ENCODE results near the gene AMPH. TPM values are rescaled to one million over a fixed set of nuclear protein-coding genes. Genes with fewer than 3 reads are reported as not detected.

Gene AMPH
- total and polyA plus RNA-seq, 2 of the 4 experiments (the other 2 are of a cell fraction): 3.9 to 4.8 TPM

- no peak overlapping the region for H3K56ac ChIP-seq (ENCODE audit: extremely low read depth, insufficient read depth, low read length)
- H4K20me1 ChIP-seq (ENCODE audit: insufficient read depth, low read length): no peaks in the 10 kb centered on the region
- in situ Hi-C loops (cut with MboI; ENCODE audit: low sequenced_read_pairs) (no loop called here), intact Hi-C loops (cut with micrococcal nuclease) (no loop called here), dilution Hi-C loops (cut with HindIII; ENCODE audit: low sequenced_read_pairs, unreplicated experiment) (no loop called here)
- H3K79me1 ChIP-seq (ENCODE audit: low read depth in 1 of 2, low read length in 2 of 2): no peaks in the 10 kb centered on the region
- no peak overlapping the region for H2AK9ac ChIP-seq (replicated peaks; ENCODE audit: low read depth, low read length, poor library complexity)
- no peak overlapping the region for H3K9ac ChIP-seq (ENCODE audit: low read depth, low read length)
- DNase-seq (no peak), ATAC-seq (ENCODE audit: low read depth) (no peak)
- H2BK120ac ChIP-seq (ENCODE audit: low read depth, low read length): no peak overlapping the region
- no peak overlapping the region for H4K91ac ChIP-seq (ENCODE audit: insufficient read depth, low read depth, low read length)
- H4K5ac ChIP-seq (ENCODE audit: low read depth, low read length): no peak overlapping the region
- no CpG with 5 or more reads among the region's 1 CpG for WGBS, 2 experiments (ENCODE audit: extremely low coverage in 2 of 2, insufficient read length in 1 of 2)
- no peaks in the 10 kb centered on the region for H3K9me1 ChIP-seq (ENCODE audit: insufficient read depth, low read length)
- H3K9me3 ChIP-seq (ENCODE audit: control insufficient read depth, insufficient read depth, low read length): no peaks in the 10 kb centered on the region
- H3K27me3 ChIP-seq (ENCODE audit: control insufficient read depth, insufficient read depth, low read length): no peaks in the 10 kb centered on the region
- no peak for TF ChIP-seq CTCF (conservative IDR thresholded peaks at IDR 0.05; ENCODE audit: low read depth, low read length)
- TF ChIP-seq NFE2L2 (IDR thresholded peaks at IDR 0.05; ENCODE audit: low read depth, low read length): no peak
- no peak for TF ChIP-seq MXI1 (IDR thresholded peaks at IDR 0.05; ENCODE audit: borderline replicate concordance, low read depth, low read length)
- TF ChIP-seq RAD21 (IDR thresholded peaks at IDR 0.05; ENCODE audit: low read length): no peak
- no peak for TF ChIP-seq FOS (IDR thresholded peaks at IDR 0.05; ENCODE audit: low read depth, low read length)
- no peak for TF ChIP-seq ELK1 (IDR thresholded peaks at IDR 0.05; ENCODE audit: borderline replicate concordance, low read depth, low read length)
- TF ChIP-seq RCOR1 (IDR thresholded peaks at IDR 0.05; ENCODE audit: insufficient replicate concordance, low read length): no peak
- no peak for TF ChIP-seq RFX5 (IDR thresholded peaks at IDR 0.05; ENCODE audit: low read depth, low read length)
- no peak for TF ChIP-seq USF2 (IDR thresholded peaks at IDR 0.05; ENCODE audit: low read depth, low read length)
- TF ChIP-seq CHD1 (IDR thresholded peaks at IDR 0.05; ENCODE audit: low read depth, low read length): no peak
- no peak for TF ChIP-seq MAZ (IDR thresholded peaks at IDR 0.05; ENCODE audit: borderline replicate concordance, low read depth, low read length)
- no peak for TF ChIP-seq CEBPB (IDR thresholded peaks at IDR 0.05; ENCODE audit: low read depth, low read length)
- no peak for TF ChIP-seq SMC3 (IDR thresholded peaks at IDR 0.05; ENCODE audit: low read depth, low read length)
- no peak for TF ChIP-seq MAFK (IDR thresholded peaks at IDR 0.05; ENCODE audit: low read depth, low read length)
- TF ChIP-seq BHLHE40 (IDR thresholded peaks at IDR 0.05; ENCODE audit: low read depth, low read length): no peak
- TF ChIP-seq POLR2A (IDR thresholded peaks at IDR 0.05; ENCODE audit: low read depth, low read length): no peak
- H2AFZ ChIP-seq (replicated peaks; ENCODE audit: low read length, poor library complexity): no peak overlapping the region
- ChIA-PET POLR2A (ENCODE audit: unreplicated experiment) (no interaction called here), CTCF (no interaction called here)
- H3K4ac ChIP-seq (ENCODE audit: low read depth, low read length): no peak overlapping the region
- H3K36me3 ChIP-seq (ENCODE audit: control insufficient read depth, insufficient read depth, low read length): no peaks in the 10 kb centered on the region
- no peak overlapping the region for H2BK5ac ChIP-seq (ENCODE audit: low read depth, low read length, poor library complexity, severe bottlenecking)
- H4K8ac ChIP-seq (ENCODE audit: low read depth in 2 of 2, low read length in 2 of 2): no peak overlapping the region
- no peak overlapping the region for H3K4me3 ChIP-seq (ENCODE audit: insufficient read depth, low read depth, low read length)
- H2BK20ac ChIP-seq (ENCODE audit: low read depth, low read length): no peak overlapping the region
- H3K4me2 ChIP-seq (ENCODE audit: low read depth, low read length): no peak overlapping the region
- no peak overlapping the region for H3K27ac ChIP-seq (ENCODE audit: insufficient read depth, low read length)
- no peak overlapping the region for H3K23ac ChIP-seq (ENCODE audit: low read depth, low read length)
- H2BK15ac ChIP-seq (ENCODE audit: low read depth, low read length): no peak overlapping the region
- BruUV-seq (replicated peaks): no TSS peak
- no peak overlapping the region for H3K18ac ChIP-seq (ENCODE audit: low read depth, low read length)
- H3K4me1 ChIP-seq (ENCODE audit: control insufficient read depth, insufficient read depth, low read length): peaks cover 7% of the 10 kb centered on the region; the same call in 1 of the 2 replicates
- no peak overlapping the region for H2AK5ac ChIP-seq (ENCODE audit: low read depth, low read length)
- no peak overlapping the region for H3K14ac ChIP-seq (replicated peaks; ENCODE audit: low read depth, low read length)
These were observed 76.6 kb downstream of the AMPH start for GRCh38 chr7:38554586-38554985.
